HAP-1 (cell line): ENCODE measurements around the gene KLRG1.

Experiments
- DNase-seq, 2 experiments: peaks; one replicate each; pipeline ENCODE4 v3.0.0-alpha.2; 2016 to 2020; ENCODE audit warnings: low spot score in 2 of 2
- H3K27me3 ChIP-seq: fragments of 250-450 bp; sonication (Bioruptor Pico); 2 replicates; pipeline ENCODE4 v1.5.1; 2020; ENCODE audit warnings: low read depth, mild to moderate bottlenecking, moderate library complexity
- H3K36me3 ChIP-seq: fragments of 250-450 bp; sonication (Bioruptor Pico); replicated peaks from 2 replicates; pipeline ENCODE4 v1.5.1; 2020; ENCODE audit warnings: mild to moderate bottlenecking
- H3K4me1 ChIP-seq: fragments of 250-450 bp; sonication (Bioruptor Pico); 2 replicates; pipeline ENCODE4 v1.5.1; 2020; ENCODE audit warnings: mild to moderate bottlenecking
- H3K4me3 ChIP-seq: fragments of 250-450 bp; sonication (Bioruptor Pico); 2 replicates; pipeline ENCODE4 v1.5.1; 2020; ENCODE audit warnings: mild to moderate bottlenecking, moderate library complexity
- H3K9me3 ChIP-seq: fragments of 250-450 bp; sonication (Bioruptor Pico); 2 replicates; pipeline ENCODE4 v1.5.1; 2020; ENCODE audit warnings: mild to moderate bottlenecking, moderate library complexity
- in situ Hi-C: fragments of 300-500 bp; cut with MboI; formaldehyde crosslinking; loops from 3 replicates; pipeline ENCODE4 v1.14.3; 2020; ENCODE audit warnings: low sequenced_read_pairs, inconsistent platforms, mixed read lengths

Gene KLRG1

GRCh38 chr12:8956772-8957171 is 32.6 kb upstream of the KLRG1 start:
- Histone ChIP-seq H3K4me3 (no peak overlapping the region), H3K4me1 (no peaks in the 10 kb centered on the region), H3K36me3 (peaks cover 4% of the 10 kb centered on the region), H3K27me3 (no peaks in the 10 kb centered on the region), H3K9me3 (peaks cover 5% of the 10 kb centered on the region; the same call in 1 of the 2 replicates)
- DNase-seq, result no peak
- in situ Hi-C loops, result no loop called here

GRCh38 chr12:8957561-8957960 is 31.8 kb upstream of the KLRG1 start:
- peaks cover 5% of the 10 kb centered on the region; the same call in 1 of the 2 replicates for H3K9me3 ChIP-seq
- no peak for DNase-seq
- no peaks in the 10 kb centered on the region for H3K27me3 ChIP-seq
- in situ Hi-C loops, result no loop called here
- H3K36me3 ChIP-seq, result peaks cover 4% of the 10 kb centered on the region
- no peak overlapping the region for H3K4me3 ChIP-seq
- no peaks in the 10 kb centered on the region for H3K4me1 ChIP-seq

- DNase-seq, result no peak
- Histone ChIP-seq H3K4me3 (no peak overlapping the region), H3K4me1 (no peaks in the 10 kb centered on the region), H3K9me3 (peaks cover 5% of the 10 kb centered on the region; the same call in 1 of the 2 replicates), H3K36me3 (peaks cover 4% of the 10 kb centered on the region), H3K27me3 (no peaks in the 10 kb centered on the region)
- in situ Hi-C loops, result no loop called here
Observed at GRCh38 chr12:8958066-8958465, 31.3 kb upstream of the KLRG1 start.

GRCh38 chr12:8960176-8960575 is 29.2 kb upstream of the KLRG1 start:
- no peak for DNase-seq
- in situ Hi-C loops, result no loop called here
- no peaks in the 10 kb centered on the region for H3K4me1 ChIP-seq
- no peak overlapping the region for H3K4me3 ChIP-seq
- peaks cover 4% of the 10 kb centered on the region for H3K36me3 ChIP-seq
- H3K9me3 ChIP-seq, result peaks cover 5% of the 10 kb centered on the region; the same call in 1 of the 2 replicates
- H3K27me3 ChIP-seq, result no peaks in the 10 kb centered on the region

- no peak overlapping the region for H3K4me3 ChIP-seq
- in situ Hi-C loops, result no loop called here
- no peak for DNase-seq
- H3K9me3 ChIP-seq, result no peaks in the 10 kb centered on the region
- H3K36me3 ChIP-seq, result no peaks in the 10 kb centered on the region
- no peaks in the 10 kb centered on the region for H3K27me3 ChIP-seq
- peaks cover 8% of the 10 kb centered on the region for H3K4me1 ChIP-seq
Observed at GRCh38 chr12:8968761-8969160, 20.6 kb upstream of the KLRG1 start.

GRCh38 chr12:8969861-8970411 is 19.4 kb upstream of the KLRG1 start:
- Histone ChIP-seq H3K4me3 (no peak overlapping the region), H3K36me3 (no peaks in the 10 kb centered on the region), H3K27me3 (no peaks in the 10 kb centered on the region), H3K4me1 (peaks cover 8% of the 10 kb centered on the region), H3K9me3 (no peaks in the 10 kb centered on the region)
- in situ Hi-C loops, result no loop called here
- no peak for DNase-seq

GRCh38 chr12:8970432-8970831 is 18.9 kb upstream of the KLRG1 start:
- in situ Hi-C loops, result no loop called here
- no peak for DNase-seq
- Histone ChIP-seq H3K36me3 (no peaks in the 10 kb centered on the region), H3K4me3 (no peak overlapping the region), H3K27me3 (no peaks in the 10 kb centered on the region), H3K9me3 (no peaks in the 10 kb centered on the region), H3K4me1 (peaks cover 8% of the 10 kb centered on the region)

GRCh38 chr12:8980137-8980536 is 9.2 kb upstream of the KLRG1 start:
- Histone ChIP-seq H3K9me3 (no peaks in the 10 kb centered on the region), H3K4me1 (no peaks in the 10 kb centered on the region), H3K27me3 (no peaks in the 10 kb centered on the region), H3K36me3 (no peaks in the 10 kb centered on the region), H3K4me3 (no peak overlapping the region)
- in situ Hi-C loops, result no loop called here
- DNase-seq, result no peak

- in situ Hi-C loops, result no loop called here
- H3K27me3 ChIP-seq, result no peaks in the 10 kb centered on the region
- no peaks in the 10 kb centered on the region for H3K9me3 ChIP-seq
- no peak overlapping the region for H3K4me3 ChIP-seq
- no peaks in the 10 kb centered on the region for H3K4me1 ChIP-seq
- no peak for DNase-seq
- no peaks in the 10 kb centered on the region for H3K36me3 ChIP-seq
Observed at GRCh38 chr12:8985213-8985754, 4.1 kb upstream of the KLRG1 start.

- in situ Hi-C loops, result no loop called here
- no peaks in the 10 kb centered on the region for H3K9me3 ChIP-seq
- H3K36me3 ChIP-seq, result no peaks in the 10 kb centered on the region
- H3K27me3 ChIP-seq, result no peaks in the 10 kb centered on the region
- DNase-seq, result no peak
- no peaks in the 10 kb centered on the region for H3K4me1 ChIP-seq
- no peak overlapping the region for H3K4me3 ChIP-seq
Observed at GRCh38 chr12:8987163-8987562, 2.2 kb upstream of the KLRG1 start.

GRCh38 chr12:8987685-8988084 is 1.7 kb upstream of the KLRG1 start:
- DNase-seq, result no peak
- Histone ChIP-seq H3K4me1 (no peaks in the 10 kb centered on the region), H3K27me3 (no peaks in the 10 kb centered on the region), H3K36me3 (no peaks in the 10 kb centered on the region), H3K9me3 (no peaks in the 10 kb centered on the region), H3K4me3 (no peak overlapping the region)
- in situ Hi-C loops, result no loop called here

- no peak overlapping the region for H3K4me3 ChIP-seq
- H3K36me3 ChIP-seq, result no peaks in the 10 kb centered on the region
- H3K27me3 ChIP-seq, result no peaks in the 10 kb centered on the region
- in situ Hi-C loops, result no loop called here
- H3K4me1 ChIP-seq, result no peaks in the 10 kb centered on the region
- no peak for DNase-seq
- no peaks in the 10 kb centered on the region for H3K9me3 ChIP-seq
Observed at GRCh38 chr12:8991371-8992345, 2.3 kb downstream of the KLRG1 start.

GRCh38 chr12:8993827-8994226 is 4.5 kb downstream of the KLRG1 start:
- in situ Hi-C loops, result no loop called here
- Histone ChIP-seq H3K4me3 (no peak overlapping the region), H3K27me3 (no peaks in the 10 kb centered on the region), H3K9me3 (no peaks in the 10 kb centered on the region), H3K4me1 (no peaks in the 10 kb centered on the region), H3K36me3 (no peaks in the 10 kb centered on the region)
- no peak for DNase-seq
